ENCODE measurements around the gene ADGRG7.

- no peak for TF ChIP-seq CTCF (IDR thresholded peaks at IDR 0.05)
- TF ChIP-seq POLR2A (IDR thresholded peaks at IDR 0.05) = no peak
These were observed 135.3 kb downstream of the ADGRG7 start for GRCh38 chr3:100744671-100745070.

All from breast epithelium (tissue), 3 donors.